GM18511 (cell line): Measurements from ENCODE around the gene STAB1.
"Not testable (repeated sequence)": the region's sequence is repeated elsewhere in the genome, so short reads cannot be mapped to it uniquely, and the experiment has no call there.

Experiments used
- ATAC-seq: cut with Tn5 transposase; IDR thresholded peaks from one replicate; pipeline ENCODE4 v1.9.1; 2021; ENCODE audit warnings: mild to moderate bottlenecking, moderate library complexity; ENCODE audit not compliant: unreplicated experiment

Gene STAB1

GRCh38 chr3:52521881-52522650, 26.9 kb downstream of the STAB1 start:
- no peak for ATAC-seq

GRCh38 chr3:52522651-52523251, 27.6 kb downstream of the STAB1 start:
- ATAC-seq = no peak

- ATAC-seq = no peak
Measured at GRCh38 chr3:52523386-52524257, 28.5 kb downstream of the STAB1 start.

- no peak for ATAC-seq
Measured at GRCh38 chr3:52524258-52524751, 29.2 kb downstream of the STAB1 start.

- no peak for ATAC-seq
Measured at GRCh38 chr3:52524752-52525679, 29.9 kb downstream of the STAB1 start.

GRCh38 chr3:52525680-52526561, 30.8 kb downstream of the STAB1 start:
- no peak for ATAC-seq

GRCh38 chr3:52526671-52527038, 31.5 kb downstream of the STAB1 start:
- ATAC-seq = not testable (repeated sequence)

GRCh38 chr3:52527039-52527731, 32.0 kb downstream of the STAB1 start:
- ATAC-seq = no peak

GRCh38 chr3:52527732-52528585, 32.8 kb downstream of the STAB1 start:
- ATAC-seq = no peak

- ATAC-seq = no peak
Measured at GRCh38 chr3:52528586-52529375, 33.6 kb downstream of the STAB1 start.

GRCh38 chr3:52529376-52530333, 34.5 kb downstream of the STAB1 start:
- ATAC-seq = no peak

GRCh38 chr3:52530918-52531826, 36.0 kb downstream of the STAB1 start:
- no peak for ATAC-seq

GRCh38 chr3:52531860-52532516, 36.9 kb downstream of the STAB1 start:
- no peak for ATAC-seq

GRCh38 chr3:52532517-52532837, 37.3 kb downstream of the STAB1 start:
- ATAC-seq = no peak
